RWPE1 (cell line): ENCODE measurements around the gene IPMK.
"Not testable (repeated sequence)": the region's sequence is repeated elsewhere in the genome, so short reads cannot be mapped to it uniquely, and the experiment has no call there.

Source experiments
- CTCF ChIA-PET: fragments of 350-600 bp; sonication (Branson Sonifier 250); formaldehyde crosslinking; extraction: SDS; loops from one replicate; lab custom pipeline; 2021; lab: Yijun Ruan, JAX
- POLR2A ChIA-PET: fragments of 400-600 bp; formaldehyde crosslinking; extraction: SDS; loops from one replicate; lab custom pipeline; 2020; ENCODE audit warnings: antibody characterized with exemption; ENCODE audit not compliant: low non-redundant PET; lab: Yijun Ruan, JAX
- DNase-seq: peaks from one replicate; pipeline ENCODE4 v3.0.0; 2012; ENCODE audit warnings: low spot score
- H3K27ac ChIP-seq: fragments of 450-650 bp; 2 replicates; pipeline ENCODE4 v1.5.1; 2017
- TF ChIP-seq, protein P1 (sequence below): fragments of 450-650 bp; conservative IDR thresholded peaks from 2 replicates; pipeline ENCODE4 v1.5.1; 2017; ENCODE audit warnings: low read depth, mild to moderate bottlenecking

Gene IPMK

DNA sequence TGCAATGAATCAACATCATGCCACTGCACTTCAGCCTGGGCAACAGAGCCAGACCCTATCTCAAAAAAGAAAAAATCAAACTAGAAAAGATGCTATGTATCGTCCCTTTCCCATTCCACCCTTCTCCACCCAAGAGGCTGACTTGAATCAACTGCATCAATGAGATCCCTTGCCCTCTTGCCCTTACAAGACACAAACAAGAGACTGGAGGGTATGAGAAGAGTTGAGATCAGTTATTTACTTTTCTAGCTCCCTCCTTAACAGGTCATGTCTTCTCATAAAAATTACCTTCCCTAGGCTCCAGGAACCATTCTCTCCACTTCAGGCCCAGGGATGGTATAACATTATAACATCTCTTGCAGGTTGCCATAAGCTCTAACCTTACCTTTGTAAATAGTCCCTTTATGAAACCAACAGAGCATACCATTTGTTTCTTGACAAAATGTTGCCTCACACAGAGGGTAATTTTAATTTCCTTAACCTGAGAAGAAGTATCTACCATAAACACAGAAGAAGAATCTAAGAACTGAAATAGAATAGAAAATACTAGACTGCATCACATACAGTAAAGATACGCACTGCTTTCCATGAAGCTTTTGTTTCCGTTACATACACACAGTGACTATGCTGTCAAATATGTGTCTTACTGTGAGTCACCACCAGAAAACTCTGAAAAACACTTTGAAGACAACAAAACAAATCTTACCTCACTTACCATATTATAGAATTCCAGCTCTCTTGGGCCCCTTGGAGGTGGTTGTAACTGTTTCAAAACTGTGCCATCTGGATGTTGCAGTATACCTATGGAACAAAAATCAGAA is 30.5 kb downstream of the IPMK start:
- CTCF ChIA-PET = no interaction called here

DNA sequence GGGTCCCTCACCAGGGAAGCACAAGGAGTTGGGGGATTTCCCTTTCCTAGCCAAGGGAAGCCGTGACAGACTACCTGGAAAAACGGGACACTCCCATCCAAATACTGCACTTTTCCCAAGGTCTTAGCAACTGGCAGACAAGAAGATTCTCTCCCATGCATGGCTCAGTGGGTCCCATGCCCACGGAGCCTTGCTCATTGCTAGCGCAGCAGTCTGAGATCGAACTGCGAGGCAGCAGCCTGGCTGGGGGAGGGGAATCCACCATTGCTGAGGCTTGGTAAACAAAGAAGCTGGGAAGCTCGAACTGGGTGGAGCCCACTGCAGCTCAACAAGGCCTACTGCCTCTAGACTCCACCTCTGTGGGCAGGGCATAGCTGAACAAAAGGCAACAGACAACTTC is 37.8 kb downstream of the IPMK start:
- H3K27ac ChIP-seq, DNase-seq, POLR2A ChIA-PET: not testable (repeated sequence)
- CTCF ChIA-PET = interaction anchor here (0.6 kb wide), 1 partner anchor 145 kb away, joined by 4 read pairs; no protein-coding TSS in a partner anchor

More for the DNA sequence above, 30.5 kb downstream of the IPMK start:
- TF ChIP-seq, protein P1, sequence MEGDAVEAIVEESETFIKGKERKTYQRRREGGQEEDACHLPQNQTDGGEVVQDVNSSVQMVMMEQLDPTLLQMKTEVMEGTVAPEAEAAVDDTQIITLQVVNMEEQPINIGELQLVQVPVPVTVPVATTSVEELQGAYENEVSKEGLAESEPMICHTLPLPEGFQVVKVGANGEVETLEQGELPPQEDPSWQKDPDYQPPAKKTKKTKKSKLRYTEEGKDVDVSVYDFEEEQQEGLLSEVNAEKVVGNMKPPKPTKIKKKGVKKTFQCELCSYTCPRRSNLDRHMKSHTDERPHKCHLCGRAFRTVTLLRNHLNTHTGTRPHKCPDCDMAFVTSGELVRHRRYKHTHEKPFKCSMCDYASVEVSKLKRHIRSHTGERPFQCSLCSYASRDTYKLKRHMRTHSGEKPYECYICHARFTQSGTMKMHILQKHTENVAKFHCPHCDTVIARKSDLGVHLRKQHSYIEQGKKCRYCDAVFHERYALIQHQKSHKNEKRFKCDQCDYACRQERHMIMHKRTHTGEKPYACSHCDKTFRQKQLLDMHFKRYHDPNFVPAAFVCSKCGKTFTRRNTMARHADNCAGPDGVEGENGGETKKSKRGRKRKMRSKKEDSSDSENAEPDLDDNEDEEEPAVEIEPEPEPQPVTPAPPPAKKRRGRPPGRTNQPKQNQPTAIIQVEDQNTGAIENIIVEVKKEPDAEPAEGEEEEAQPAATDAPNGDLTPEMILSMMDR = no peak
- DNase-seq = peak; percentile 67
- peak overlapping the region; percentile 45; the same call in 1 of the 2 replicates for H3K27ac ChIP-seq
- POLR2A ChIA-PET = no interaction called here

DNA sequence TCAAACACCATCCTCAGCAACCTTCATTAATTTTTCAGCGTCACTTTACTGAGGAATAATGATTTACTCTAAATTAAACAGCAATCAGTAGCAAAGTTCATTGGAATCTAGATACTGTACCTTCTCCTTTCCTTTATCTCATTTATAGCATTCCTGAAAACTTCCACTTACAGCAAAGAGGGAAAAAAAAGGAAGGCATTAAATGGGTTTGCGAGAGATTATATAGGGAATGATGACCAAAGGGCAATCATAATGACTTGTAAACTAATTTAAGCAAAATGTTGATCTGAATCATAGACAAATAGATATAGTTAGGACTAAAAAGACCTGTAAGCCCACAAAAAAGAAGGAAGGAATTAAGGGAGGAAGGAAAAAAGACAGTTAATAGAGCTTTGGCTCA is 42.0 kb downstream of the IPMK start:
- no peak for DNase-seq
- TF ChIP-seq, protein P1 = no peak
- no peak overlapping the region for H3K27ac ChIP-seq
- POLR2A ChIA-PET = no interaction called here
- CTCF ChIA-PET = no interaction called here

DNA sequence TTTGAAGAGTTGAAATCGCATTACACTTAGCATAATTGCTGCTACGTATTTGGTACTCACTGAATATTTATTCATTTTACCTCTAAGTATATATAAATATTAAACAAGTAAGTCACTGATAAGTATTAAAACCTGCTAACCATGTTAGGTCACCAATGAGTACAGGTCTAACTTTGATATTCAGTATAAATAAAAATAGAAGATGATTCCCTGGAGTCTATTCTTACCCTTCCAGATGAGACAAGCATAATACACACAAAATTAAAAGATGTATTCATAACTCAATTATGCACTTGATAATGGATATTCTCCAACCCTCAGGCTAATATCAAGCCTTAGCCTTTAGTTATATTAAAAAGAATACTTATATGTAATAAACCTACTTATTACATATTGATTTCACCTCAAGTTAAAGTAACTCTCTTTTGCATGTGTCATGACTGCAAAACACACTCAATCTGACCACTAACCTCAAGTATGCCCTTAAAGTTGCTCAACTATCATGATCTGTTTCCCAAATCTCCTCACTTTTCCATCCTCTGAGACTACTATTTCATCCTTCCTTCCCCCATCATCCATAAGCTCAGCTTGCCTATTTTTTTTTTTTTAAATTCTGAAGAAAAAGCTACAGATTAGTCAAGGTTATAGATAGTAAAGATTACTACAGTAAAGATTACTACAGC is 46.8 kb downstream of the IPMK start:
- DNase-seq = no peak

DNA sequence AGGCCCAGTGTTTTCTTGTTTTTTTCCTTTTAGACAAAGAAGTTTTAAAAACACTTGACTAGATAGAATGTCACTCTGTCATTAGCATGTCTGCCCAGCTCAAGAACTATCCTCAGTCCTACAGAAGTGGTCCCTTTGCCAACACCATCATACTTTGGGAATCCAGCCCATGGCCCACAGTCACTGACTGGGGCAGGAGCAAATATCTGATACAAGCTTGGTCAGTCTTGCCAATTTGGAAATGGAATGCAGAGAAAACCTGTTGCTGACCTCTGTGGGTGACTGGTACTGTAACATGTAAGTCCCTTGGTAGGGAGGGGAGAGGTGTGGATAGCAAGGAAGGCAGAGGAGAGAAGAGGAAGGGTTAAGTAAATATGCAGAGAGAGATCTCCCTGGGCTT is 47.8 kb downstream of the IPMK start:
- TF ChIP-seq, protein P1 = no peak
- no peak for DNase-seq
- CTCF ChIA-PET = no interaction called here

More for the DNA sequence above, 46.8 kb downstream of the IPMK start:
- H3K27ac ChIP-seq = no peak overlapping the region
- TF ChIP-seq, protein P1 = no peak
- CTCF ChIA-PET = no interaction called here
- POLR2A ChIA-PET = no interaction called here

DNA sequence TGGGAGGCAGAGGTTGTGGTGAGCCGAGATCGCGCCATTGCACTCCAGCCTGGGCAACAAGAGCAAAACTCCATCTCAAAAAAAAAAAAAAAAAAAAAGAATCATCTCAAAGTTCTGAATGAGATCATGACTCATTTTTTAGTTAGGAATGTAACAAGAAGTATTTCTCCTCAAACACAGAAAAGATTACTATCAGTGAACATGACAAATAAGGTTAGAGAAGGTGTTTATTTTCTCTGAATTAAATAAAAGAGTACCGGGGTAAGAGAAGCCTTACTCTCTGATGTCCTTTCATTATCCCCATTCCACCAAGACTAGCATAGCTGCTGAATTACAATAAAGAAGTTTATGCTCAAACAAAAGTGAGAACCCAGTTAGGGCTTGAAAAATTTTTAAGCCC is 50.1 kb downstream of the IPMK start:
- ChIA-PET CTCF (no interaction called here), POLR2A (no interaction called here)
- H3K27ac ChIP-seq = no peak overlapping the region
- TF ChIP-seq, protein P1 = no peak
- no peak for DNase-seq

More for the DNA sequence above, 47.8 kb downstream of the IPMK start:
- POLR2A ChIA-PET = no interaction called here
- no peak overlapping the region for H3K27ac ChIP-seq

DNA sequence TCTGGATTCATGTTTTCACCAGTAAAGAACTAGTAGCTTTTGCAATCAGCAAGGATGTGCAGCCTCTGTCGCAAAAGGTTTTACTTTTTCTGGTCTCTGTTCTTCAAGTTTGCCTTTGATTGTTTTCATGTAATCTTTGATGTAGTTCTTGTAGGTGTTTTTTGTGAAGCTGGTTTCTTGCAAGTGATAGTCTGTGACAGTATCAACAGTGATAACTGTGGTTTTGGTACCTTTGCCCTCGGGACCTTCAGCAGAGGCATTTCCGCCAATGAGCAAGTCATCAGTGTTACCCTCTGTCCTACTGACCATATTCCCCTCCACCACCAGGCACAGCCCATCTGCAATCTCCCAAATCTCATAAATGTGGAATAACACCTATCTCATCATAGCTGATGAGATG is 55.1 kb downstream of the IPMK start:
- no peak overlapping the region for H3K27ac ChIP-seq
- no peak for DNase-seq
- CTCF ChIA-PET = interaction anchor here (0.6 kb wide), 1 partner anchor 78 kb away, joined by 3 read pairs; no protein-coding TSS in a partner anchor
- TF ChIP-seq, protein P1 = no peak
- POLR2A ChIA-PET = no interaction called here
